SK-N-SH treated with all-trans-retinoic acid at 6 μM for 48 hours (cell line): ENCODE results near the gene TNRC6A.
A peak's percentile ranks its signal among the peaks of the same experiment; 100 is the strongest.

Experiments used
- ATAC-seq: fragments of 200-7000 bp; cut with Tn5 transposase; 3 replicates; pipeline ENCODE4 v1.9.1; 2020; ENCODE audit warnings: mild to moderate bottlenecking, moderate library complexity
- ARNTL ChIP-seq: fragments of 450-650 bp; formaldehyde crosslinking; IDR thresholded peaks from 2 replicates; pipeline ENCODE4 v1.5.0; 2020; ENCODE audit warnings: low read depth, mild to moderate bottlenecking, moderate library complexity, borderline replicate concordance
- BACH2 ChIP-seq: fragments of 250-450 bp; sonication (Bioruptor Pico); IDR thresholded peaks from 2 replicates; pipeline ENCODE4 v1.9.0; 2021; ENCODE audit warnings: mild to moderate bottlenecking, borderline replicate concordance
- CSDC2 ChIP-seq: fragments of 250-450 bp; sonication (Bioruptor Pico); IDR thresholded peaks from 2 replicates; pipeline ENCODE4 v1.5.0; 2020; ENCODE audit warnings: mild to moderate bottlenecking, moderate library complexity
- ESRRG ChIP-seq: fragments of 250-450 bp; sonication (Bioruptor Pico); IDR thresholded peaks from 2 replicates; pipeline ENCODE4 v1.6.1; 2021; ENCODE audit warnings: mild to moderate bottlenecking
- GLIS3 ChIP-seq: fragments of 250-450 bp; sonication (Bioruptor Pico); IDR thresholded peaks from 2 replicates; pipeline ENCODE4 v1.5.0; 2020; ENCODE audit warnings: mild to moderate bottlenecking, moderate library complexity
- ISL1 ChIP-seq: fragments of 250-450 bp; sonication (Bioruptor Pico); IDR thresholded peaks from 2 replicates; pipeline ENCODE4 v2.1.2; 2022; ENCODE audit warnings: mild to moderate bottlenecking, moderate library complexity
- OSR1 ChIP-seq: fragments of 250-450 bp; sonication (Bioruptor Pico); IDR thresholded peaks from 2 replicates; pipeline ENCODE4 v1.8.0; 2022; ENCODE audit warnings: moderate library complexity, mild to moderate bottlenecking, inconsistent platforms
- PPARA ChIP-seq: fragments of 250-450 bp; sonication (Bioruptor Pico); IDR thresholded peaks from 2 replicates; pipeline ENCODE4 v1.5.0; 2020; ENCODE audit warnings: mild to moderate bottlenecking, borderline replicate concordance
- SNAI2 ChIP-seq: fragments of 250-450 bp; sonication (Bioruptor Pico); IDR thresholded peaks from 2 replicates; pipeline ENCODE4 v1.5.0; 2020; ENCODE audit warnings: mild to moderate bottlenecking, moderate library complexity
- TCF4 ChIP-seq: fragments of 250-450 bp; sonication (Bioruptor Pico); IDR thresholded peaks from 2 replicates; pipeline ENCODE4 v1.8.0; 2021; ENCODE audit warnings: mild to moderate bottlenecking, moderate library complexity, borderline replicate concordance
- TOX ChIP-seq: fragments of 250-450 bp; sonication (Bioruptor Pico); IDR thresholded peaks from 2 replicates; pipeline ENCODE4 v1.8.0; 2021; ENCODE audit warnings: mild to moderate bottlenecking, moderate library complexity, borderline replicate concordance
- ZC3H10 ChIP-seq: fragments of 250-450 bp; sonication (Bioruptor Pico); IDR thresholded peaks from 2 replicates; pipeline ENCODE4 v1.5.1; 2021; ENCODE audit warnings: mild to moderate bottlenecking, moderate library complexity
- ZFP3 ChIP-seq: fragments of 250-450 bp; sonication (Bioruptor Pico); IDR thresholded peaks from 2 replicates; pipeline ENCODE4 v1.5.0; 2020; ENCODE audit warnings: mild to moderate bottlenecking, moderate library complexity
- ZFP30 ChIP-seq: fragments of 450-650 bp; formaldehyde crosslinking; IDR thresholded peaks from 2 replicates; pipeline ENCODE4 v1.5.0; 2022; ENCODE audit warnings: mild to moderate bottlenecking, moderate library complexity
- ZNF565 ChIP-seq: fragments of 450-650 bp; formaldehyde crosslinking; conservative IDR thresholded peaks from 2 replicates; pipeline ENCODE4 v1.5.0; 2020; ENCODE audit warnings: low read depth, mild to moderate bottlenecking, moderate library complexity
- ZNF70 ChIP-seq: fragments of 450-650 bp; formaldehyde crosslinking; IDR thresholded peaks from 2 replicates; pipeline ENCODE4 v1.5.0; 2020; ENCODE audit warnings: mild to moderate bottlenecking, moderate library complexity
- ZNF8 ChIP-seq: fragments of 450-650 bp; formaldehyde crosslinking; IDR thresholded peaks from 2 replicates; pipeline ENCODE4 v1.5.0; 2020; ENCODE audit warnings: mild to moderate bottlenecking, moderate library complexity
- TF ChIP-seq, protein P1 (sequence below): fragments of 250-450 bp; sonication (Bioruptor Pico); IDR thresholded peaks from 2 replicates; pipeline ENCODE4 v1.8.0; 2021; ENCODE audit warnings: low read depth, mild to moderate bottlenecking, moderate library complexity, borderline replicate concordance
- TF ChIP-seq, protein P2 (sequence below): fragments of 250-450 bp; sonication (Bioruptor Pico); IDR thresholded peaks from 2 replicates; pipeline ENCODE4 v1.8.0; 2020; ENCODE audit warnings: mild to moderate bottlenecking, moderate library complexity, borderline replicate concordance
- TF ChIP-seq, protein P3 (sequence below): fragments of 250-450 bp; sonication (Bioruptor Pico); IDR thresholded peaks from 2 replicates; pipeline ENCODE4 v1.5.0; 2020; ENCODE audit warnings: mild to moderate bottlenecking, moderate library complexity
- TF ChIP-seq, protein P4 (sequence below): fragments of 250-450 bp; sonication (Bioruptor Pico); IDR thresholded peaks from 2 replicates; pipeline ENCODE4 v1.5.1; 2021; ENCODE audit warnings: mild to moderate bottlenecking, moderate library complexity
- TF ChIP-seq, protein P5 (sequence below): fragments of 250-450 bp; sonication (Bioruptor Pico); IDR thresholded peaks from 2 replicates; pipeline ENCODE4 v1.5.1; 2020; ENCODE audit warnings: low read depth, mild to moderate bottlenecking, moderate library complexity

The TNRC6A gene

DNA sequence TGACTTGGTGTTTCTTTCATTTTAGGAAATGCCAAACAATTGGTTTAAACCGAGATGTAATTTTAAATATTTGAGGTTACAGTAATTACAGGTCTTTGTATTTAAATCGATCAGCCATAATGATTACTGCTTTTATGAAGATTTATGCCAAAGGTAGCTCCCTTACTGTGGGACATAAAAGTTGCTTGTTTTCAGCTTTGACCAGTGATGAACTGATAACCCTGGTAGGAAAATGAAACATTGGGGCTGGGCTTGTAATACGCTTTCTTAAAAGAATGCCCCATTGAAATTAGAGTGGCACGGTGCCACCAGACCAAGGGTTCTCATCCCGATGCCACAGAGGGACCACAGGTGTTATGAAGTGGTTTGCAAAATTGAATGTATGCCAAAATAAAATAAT lies 7.3 kb downstream of the TNRC6A start:
- peak; percentile 55 for ATAC-seq
- TF ChIP-seq, protein P1, sequence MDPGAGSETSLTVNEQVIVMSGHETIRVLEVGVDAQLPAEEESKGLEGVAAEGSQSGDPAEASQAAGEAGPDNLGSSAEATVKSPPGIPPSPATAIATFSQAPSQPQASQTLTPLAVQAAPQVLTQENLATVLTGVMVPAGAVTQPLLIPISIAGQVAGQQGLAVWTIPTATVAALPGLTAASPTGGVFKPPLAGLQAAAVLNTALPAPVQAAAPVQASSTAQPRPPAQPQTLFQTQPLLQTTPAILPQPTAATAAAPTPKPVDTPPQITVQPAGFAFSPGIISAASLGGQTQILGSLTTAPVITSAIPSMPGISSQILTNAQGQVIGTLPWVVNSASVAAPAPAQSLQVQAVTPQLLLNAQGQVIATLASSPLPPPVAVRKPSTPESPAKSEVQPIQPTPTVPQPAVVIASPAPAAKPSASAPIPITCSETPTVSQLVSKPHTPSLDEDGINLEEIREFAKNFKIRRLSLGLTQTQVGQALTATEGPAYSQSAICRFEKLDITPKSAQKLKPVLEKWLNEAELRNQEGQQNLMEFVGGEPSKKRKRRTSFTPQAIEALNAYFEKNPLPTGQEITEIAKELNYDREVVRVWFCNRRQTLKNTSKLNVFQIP (CRISPR knock-in tag) = no peak
- TF ChIP-seq, protein P2, sequence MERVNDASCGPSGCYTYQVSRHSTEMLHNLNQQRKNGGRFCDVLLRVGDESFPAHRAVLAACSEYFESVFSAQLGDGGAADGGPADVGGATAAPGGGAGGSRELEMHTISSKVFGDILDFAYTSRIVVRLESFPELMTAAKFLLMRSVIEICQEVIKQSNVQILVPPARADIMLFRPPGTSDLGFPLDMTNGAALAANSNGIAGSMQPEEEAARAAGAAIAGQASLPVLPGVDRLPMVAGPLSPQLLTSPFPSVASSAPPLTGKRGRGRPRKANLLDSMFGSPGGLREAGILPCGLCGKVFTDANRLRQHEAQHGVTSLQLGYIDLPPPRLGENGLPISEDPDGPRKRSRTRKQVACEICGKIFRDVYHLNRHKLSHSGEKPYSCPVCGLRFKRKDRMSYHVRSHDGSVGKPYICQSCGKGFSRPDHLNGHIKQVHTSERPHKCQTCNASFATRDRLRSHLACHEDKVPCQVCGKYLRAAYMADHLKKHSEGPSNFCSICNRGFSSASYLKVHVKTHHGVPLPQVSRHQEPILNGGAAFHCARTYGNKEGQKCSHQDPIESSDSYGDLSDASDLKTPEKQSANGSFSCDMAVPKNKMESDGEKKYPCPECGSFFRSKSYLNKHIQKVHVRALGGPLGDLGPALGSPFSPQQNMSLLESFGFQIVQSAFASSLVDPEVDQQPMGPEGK (CRISPR knock-in tag) = no peak
- no peak for TF ChIP-seq SNAI2 (CRISPR knock-in tag)
- no peak for TF ChIP-seq ZFP30 (CRISPR knock-in tag)
- TF ChIP-seq ZNF8 (CRISPR knock-in tag) = no peak
- no peak for TF ChIP-seq TOX (CRISPR knock-in tag)
- TF ChIP-seq ISL1 = no peak
- TF ChIP-seq OSR1 (CRISPR knock-in tag) = no peak
- TF ChIP-seq, protein P3, sequence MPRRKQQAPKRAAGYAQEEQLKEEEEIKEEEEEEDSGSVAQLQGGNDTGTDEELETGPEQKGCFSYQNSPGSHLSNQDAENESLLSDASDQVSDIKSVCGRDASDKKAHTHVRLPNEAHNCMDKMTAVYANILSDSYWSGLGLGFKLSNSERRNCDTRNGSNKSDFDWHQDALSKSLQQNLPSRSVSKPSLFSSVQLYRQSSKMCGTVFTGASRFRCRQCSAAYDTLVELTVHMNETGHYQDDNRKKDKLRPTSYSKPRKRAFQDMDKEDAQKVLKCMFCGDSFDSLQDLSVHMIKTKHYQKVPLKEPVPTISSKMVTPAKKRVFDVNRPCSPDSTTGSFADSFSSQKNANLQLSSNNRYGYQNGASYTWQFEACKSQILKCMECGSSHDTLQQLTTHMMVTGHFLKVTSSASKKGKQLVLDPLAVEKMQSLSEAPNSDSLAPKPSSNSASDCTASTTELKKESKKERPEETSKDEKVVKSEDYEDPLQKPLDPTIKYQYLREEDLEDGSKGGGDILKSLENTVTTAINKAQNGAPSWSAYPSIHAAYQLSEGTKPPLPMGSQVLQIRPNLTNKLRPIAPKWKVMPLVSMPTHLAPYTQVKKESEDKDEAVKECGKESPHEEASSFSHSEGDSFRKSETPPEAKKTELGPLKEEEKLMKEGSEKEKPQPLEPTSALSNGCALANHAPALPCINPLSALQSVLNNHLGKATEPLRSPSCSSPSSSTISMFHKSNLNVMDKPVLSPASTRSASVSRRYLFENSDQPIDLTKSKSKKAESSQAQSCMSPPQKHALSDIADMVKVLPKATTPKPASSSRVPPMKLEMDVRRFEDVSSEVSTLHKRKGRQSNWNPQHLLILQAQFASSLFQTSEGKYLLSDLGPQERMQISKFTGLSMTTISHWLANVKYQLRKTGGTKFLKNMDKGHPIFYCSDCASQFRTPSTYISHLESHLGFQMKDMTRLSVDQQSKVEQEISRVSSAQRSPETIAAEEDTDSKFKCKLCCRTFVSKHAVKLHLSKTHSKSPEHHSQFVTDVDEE = no peak
- TF ChIP-seq, protein P4, sequence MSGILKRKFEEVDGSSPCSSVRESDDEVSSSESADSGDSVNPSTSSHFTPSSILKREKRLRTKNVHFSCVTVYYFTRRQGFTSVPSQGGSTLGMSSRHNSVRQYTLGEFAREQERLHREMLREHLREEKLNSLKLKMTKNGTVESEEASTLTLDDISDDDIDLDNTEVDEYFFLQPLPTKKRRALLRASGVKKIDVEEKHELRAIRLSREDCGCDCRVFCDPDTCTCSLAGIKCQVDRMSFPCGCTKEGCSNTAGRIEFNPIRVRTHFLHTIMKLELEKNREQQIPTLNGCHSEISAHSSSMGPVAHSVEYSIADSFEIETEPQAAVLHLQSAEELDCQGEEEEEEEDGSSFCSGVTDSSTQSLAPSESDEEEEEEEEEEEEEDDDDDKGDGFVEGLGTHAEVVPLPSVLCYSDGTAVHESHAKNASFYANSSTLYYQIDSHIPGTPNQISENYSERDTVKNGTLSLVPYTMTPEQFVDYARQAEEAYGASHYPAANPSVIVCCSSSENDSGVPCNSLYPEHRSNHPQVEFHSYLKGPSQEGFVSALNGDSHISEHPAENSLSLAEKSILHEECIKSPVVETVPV = no peak
- TF ChIP-seq BACH2 (CRISPR knock-in tag) = no peak
- no peak for TF ChIP-seq ZNF70 (CRISPR knock-in tag)
- no peak for TF ChIP-seq ESRRG
- no peak for TF ChIP-seq ZFP3
- no peak for TF ChIP-seq CSDC2
- no peak for TF ChIP-seq ARNTL (CRISPR knock-in tag)

DNA sequence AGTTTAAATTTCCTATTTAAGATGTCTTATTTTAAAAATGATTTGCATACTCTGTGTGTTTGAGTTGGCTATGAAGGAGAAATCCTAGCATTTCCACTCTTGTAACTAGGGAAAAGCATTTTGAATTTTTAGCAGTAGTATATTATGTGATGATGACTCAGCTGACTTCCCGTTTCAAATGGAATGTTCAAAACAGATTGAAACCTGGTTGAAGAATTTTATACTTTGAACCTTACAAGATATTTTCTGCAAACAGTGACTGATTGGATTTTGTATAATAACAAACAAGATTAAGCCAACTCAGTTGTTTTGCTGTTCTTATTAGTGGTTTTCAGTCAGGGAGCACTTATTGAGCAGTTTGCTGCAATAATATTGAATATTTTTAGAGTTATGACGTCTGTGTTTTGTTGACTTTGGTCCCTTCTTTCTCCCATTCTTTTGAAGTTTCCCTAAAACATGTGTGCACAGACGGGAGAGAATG lies 8.0 kb downstream of the TNRC6A start:
- peak; percentile 86 for ATAC-seq
- TF ChIP-seq ISL1 = 0 out of 2 replicates have a peak, but pooled peaks have one; percentile 31
- no peak for TF ChIP-seq ARNTL (CRISPR knock-in tag)
- no peak for TF ChIP-seq ZFP30 (CRISPR knock-in tag)

DNA sequence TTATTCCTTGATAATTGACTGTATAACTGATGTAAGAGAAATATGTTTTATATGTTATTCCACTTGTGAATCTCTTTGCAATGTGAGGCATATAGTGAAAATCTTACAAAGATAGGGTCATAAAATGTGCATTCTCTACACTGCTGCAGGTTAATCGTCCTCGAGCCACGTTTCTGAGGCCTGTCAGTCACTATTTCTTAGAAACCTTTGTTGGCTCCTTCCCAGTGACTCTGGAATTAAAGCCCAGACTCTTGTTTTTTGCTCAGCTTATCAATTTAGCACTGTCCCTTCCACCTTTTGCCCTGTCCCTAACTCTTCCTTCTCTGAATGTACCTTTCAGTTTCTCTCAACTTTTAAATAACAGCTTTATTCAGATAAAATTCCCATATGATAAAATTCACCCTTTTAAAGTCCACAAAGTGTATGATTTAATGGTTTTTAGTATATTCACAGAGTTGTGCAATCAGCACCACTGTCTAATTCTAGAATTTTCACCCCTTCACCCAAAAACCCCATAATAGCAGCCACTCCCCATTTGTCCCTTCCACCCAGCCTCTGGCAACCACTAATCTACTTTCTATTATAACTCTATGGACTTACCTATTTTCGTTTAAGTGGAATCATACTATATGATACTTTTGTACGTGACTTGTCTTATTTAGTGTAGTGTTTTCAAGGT lies 8.6 kb downstream of the TNRC6A start:
- ATAC-seq = no peak
- TF ChIP-seq ZNF565 (CRISPR knock-in tag) (no peak), PPARA (CRISPR knock-in tag) (no peak), ESRRG (no peak), OSR1 (CRISPR knock-in tag) (no peak), ZC3H10 (CRISPR knock-in tag) (no peak), CSDC2 (no peak), GLIS3 (CRISPR knock-in tag) (no peak), TCF4 (CRISPR knock-in tag) (no peak), BACH2 (CRISPR knock-in tag) (no peak)
- TF ChIP-seq, protein P1 (CRISPR knock-in tag) = no peak
- TF ChIP-seq, protein P3 = no peak
- TF ChIP-seq, protein P5, sequence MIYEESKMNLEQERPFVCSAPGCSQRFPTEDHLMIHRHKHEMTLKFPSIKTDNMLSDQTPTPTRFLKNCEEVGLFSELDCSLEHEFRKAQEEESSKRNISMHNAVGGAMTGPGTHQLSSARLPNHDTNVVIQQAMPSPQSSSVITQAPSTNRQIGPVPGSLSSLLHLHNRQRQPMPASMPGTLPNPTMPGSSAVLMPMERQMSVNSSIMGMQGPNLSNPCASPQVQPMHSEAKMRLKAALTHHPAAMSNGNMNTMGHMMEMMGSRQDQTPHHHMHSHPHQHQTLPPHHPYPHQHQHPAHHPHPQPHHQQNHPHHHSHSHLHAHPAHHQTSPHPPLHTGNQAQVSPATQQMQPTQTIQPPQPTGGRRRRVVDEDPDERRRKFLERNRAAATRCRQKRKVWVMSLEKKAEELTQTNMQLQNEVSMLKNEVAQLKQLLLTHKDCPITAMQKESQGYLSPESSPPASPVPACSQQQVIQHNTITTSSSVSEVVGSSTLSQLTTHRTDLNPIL = no peak
- TF ChIP-seq, protein P4 = no peak
